Measurements from ENCODE around the gene CORO2B.

CORO2B gene

DNA sequence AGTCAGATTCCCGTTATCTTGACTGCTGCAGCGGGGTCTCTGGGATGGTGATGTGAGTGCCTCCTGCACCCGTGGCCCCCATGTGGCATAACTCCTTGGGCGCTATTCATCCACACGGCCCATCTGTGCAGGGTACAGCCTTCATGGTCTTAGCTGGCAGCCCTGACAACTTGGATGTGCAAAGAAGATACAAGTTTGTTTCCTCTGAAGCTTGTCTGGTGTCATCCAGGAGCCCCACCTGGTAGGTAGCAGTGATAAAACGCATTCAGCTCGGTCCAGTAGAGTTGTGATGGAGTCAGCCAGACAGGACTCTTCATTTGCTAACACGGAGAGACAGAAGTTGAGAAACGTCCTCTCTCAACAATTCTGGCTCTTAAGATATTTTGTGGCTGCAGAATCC, 53.3 kb downstream of the CORO2B start:
- TF ChIP-seq CTCF (IDR thresholded peaks at IDR 0.05; ENCODE audit: insufficient read depth, low read depth, low read length, missing control alignments): no peak
- H3K4me3 ChIP-seq (ENCODE audit: low read depth, low read length): no peak overlapping the region
- no peak for DNase-seq (ENCODE audit: low read depth)

DNA sequence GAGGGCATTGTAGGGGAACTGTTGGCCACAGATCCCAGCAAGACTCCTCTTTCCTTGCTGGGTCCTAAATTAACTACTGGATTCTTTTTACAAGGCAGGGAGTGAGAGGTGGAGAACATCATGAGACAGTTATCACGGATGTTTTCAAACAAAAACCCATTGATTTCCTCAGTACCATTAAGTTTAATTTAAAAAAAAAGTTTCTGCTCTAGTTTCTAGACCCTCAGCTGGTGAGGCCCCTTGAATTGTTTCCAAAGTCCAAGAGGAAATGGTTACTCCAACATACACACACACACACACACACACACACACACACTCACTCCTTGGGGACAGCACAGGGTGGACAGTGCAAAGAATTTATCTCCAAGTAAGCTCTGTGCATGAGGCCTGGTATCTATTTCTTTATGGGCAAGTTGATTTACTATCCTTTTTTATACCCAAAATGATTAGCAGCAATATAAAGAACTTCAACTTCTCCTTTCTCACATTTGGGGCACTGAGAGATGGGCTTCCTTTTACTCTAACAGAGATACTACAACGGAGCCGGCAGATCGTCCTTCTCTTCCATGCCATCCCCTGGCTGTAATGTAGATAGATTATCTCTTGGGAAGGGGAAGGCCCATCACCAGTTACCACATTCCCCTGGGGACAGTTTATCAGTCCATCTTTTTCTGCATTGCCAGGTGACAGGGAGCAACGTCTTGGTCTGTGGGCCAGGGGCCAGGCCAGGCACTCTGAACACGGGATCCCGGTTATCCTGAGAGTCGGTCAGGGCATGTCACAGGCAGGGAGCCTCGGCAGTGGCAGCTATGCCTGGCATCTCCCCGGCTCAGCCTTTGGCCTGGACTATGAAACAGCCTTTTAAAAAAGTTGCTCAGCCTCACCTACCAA, 54.7 kb downstream of the CORO2B start:
- no peak for DNase-seq (ENCODE audit: low read depth)
- H3K4me3 ChIP-seq (ENCODE audit: low read depth, low read length): no peak overlapping the region
- no peak for TF ChIP-seq CTCF (IDR thresholded peaks at IDR 0.05; ENCODE audit: insufficient read depth, low read depth, low read length, missing control alignments)

DNA sequence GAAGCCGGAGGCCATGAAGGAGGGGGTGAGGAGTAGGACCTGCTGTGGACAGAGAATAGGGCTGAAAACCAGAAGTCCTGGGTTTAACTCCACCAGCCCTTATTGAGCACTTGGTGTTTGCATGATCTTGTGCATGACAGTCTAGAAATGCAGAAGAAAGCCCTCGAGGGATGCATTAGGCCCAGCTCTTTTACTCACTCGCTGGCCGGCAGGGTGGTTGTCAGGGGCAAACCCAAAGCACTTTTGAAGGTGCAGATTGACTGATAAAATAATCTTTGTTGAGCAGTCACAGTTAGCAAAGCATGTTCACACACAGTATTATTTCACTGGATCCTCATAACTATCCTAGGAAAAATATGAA, 55.3 kb downstream of the CORO2B start:
- TF ChIP-seq CTCF (IDR thresholded peaks at IDR 0.05; ENCODE audit: insufficient read depth, low read depth, low read length, missing control alignments): no peak
- H3K4me3 ChIP-seq (ENCODE audit: low read depth, low read length): no peak overlapping the region
- no peak for DNase-seq (ENCODE audit: low read depth)

GRCh38 chr15:68634531-68634930, 55.7 kb downstream of the CORO2B start:
- H3K4me3 ChIP-seq (ENCODE audit: low read depth, low read length): no peak overlapping the region
- no peak for DNase-seq (ENCODE audit: low read depth)
- TF ChIP-seq CTCF (IDR thresholded peaks at IDR 0.05; ENCODE audit: insufficient read depth, low read depth, low read length, missing control alignments): no peak

- no peak overlapping the region for H3K4me3 ChIP-seq (ENCODE audit: low read depth, low read length)
- no peak for TF ChIP-seq CTCF (IDR thresholded peaks at IDR 0.05; ENCODE audit: insufficient read depth, low read depth, low read length, missing control alignments)
- DNase-seq (ENCODE audit: low read depth): no peak
Measured at GRCh38 chr15:68635141-68635540, 56.3 kb downstream of the CORO2B start.

DNA sequence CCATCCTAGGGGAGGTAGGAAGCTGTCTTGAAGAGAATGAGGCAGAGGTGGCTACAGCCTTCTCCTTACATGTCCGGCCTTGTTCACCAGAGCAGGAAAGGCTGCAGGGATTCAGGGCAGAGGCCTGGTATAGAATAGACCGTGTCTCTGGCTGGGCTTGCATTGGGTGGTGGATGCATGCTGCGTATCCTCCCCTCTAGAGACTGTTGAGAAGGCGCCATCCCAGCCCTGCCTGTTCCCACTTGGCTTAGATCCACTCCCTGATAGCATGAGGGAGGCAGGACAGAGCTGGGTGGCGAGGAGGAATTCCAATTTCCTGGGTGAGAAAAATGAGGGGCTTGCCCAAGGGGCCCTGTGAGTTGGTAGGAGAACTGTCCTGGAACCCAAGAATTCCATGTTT, 57.5 kb downstream of the CORO2B start:
- no peak overlapping the region for H3K4me3 ChIP-seq (ENCODE audit: low read depth, low read length)
- TF ChIP-seq CTCF (IDR thresholded peaks at IDR 0.05; ENCODE audit: insufficient read depth, low read depth, low read length, missing control alignments): no peak
- no peak for DNase-seq (ENCODE audit: low read depth)

Data from GM12865 (cell line).